ENCODE measurements around the gene RFFL.

Gene RFFL

DNA sequence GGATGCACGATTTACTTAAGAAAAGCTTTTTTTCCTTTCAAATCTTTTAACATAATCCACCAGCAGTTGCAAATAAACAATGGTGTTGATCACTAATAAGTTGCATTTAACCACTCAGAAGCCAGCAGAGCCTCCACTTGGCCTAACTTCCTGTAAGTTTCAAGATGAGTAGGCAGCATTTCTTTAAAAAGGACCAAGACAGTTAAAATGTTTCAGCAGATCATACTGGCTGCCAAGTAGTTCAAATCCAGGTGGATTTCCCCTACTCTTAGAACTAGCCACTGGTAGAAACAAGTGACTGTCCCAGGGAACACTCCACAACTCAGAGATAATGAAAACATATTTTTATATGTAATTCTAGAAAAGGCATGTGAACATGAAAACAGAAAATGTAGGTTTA is 17.0 kb upstream of the RFFL start:
- DNase-seq = no peak

DNA sequence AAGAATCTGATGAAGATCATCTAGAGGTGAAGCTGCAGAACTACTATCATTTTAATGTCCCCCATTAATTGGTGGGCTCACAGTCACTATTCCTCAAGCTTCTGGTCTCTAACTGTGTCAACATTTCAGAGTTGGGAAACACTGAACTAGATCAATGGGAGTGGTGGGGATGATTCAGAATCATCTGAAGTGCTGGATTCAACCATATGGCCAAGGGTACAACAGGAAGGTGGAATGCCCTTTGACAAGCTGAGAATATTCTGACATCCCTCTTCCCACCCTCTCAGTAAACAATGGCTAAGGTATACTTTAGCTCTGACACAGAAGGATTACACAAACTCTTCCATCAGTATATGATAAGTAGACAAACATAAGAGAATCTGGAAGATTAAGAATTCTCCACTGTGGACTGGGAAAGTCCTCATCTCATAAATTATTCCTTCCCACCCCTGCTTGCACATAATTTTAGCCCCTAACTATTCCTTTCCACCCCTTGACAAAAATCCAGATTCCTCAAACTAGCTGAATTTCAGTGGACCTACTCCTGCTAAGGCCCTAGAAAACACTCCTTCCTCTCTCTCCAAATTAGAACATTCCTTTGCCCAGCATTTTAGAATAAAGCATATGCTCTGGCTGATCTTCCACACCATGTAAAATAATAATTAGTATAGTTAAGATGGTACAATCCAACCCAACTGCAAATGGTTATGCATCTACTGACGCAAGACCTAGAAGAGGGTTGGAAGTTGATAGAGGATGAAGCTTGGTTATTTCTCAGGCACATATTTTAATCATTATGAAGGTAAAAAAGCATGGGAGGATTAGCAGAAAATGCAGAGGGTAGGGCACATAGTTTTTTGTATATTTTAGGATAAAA is 16.3 kb upstream of the RFFL start:
- DNase-seq = no peak

DNA sequence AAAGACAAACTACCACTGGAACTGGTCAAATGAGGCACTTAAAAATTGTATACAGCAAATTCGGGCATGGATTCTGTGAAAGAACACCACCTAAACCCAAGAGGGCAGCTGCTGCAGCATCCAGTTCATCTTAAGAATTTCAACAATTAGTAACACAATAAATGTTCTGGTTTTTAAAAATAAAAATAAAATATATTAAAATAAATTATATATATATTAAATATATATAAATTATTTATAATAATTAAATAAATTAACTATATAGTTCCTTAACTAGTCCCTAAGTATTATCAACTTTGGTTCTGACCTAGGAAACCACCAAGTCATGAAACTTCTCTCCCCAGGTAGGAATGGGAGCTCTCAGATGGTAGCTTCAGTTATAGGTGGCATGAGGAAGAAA is 13.4 kb upstream of the RFFL start:
- DNase-seq = no peak

DNA sequence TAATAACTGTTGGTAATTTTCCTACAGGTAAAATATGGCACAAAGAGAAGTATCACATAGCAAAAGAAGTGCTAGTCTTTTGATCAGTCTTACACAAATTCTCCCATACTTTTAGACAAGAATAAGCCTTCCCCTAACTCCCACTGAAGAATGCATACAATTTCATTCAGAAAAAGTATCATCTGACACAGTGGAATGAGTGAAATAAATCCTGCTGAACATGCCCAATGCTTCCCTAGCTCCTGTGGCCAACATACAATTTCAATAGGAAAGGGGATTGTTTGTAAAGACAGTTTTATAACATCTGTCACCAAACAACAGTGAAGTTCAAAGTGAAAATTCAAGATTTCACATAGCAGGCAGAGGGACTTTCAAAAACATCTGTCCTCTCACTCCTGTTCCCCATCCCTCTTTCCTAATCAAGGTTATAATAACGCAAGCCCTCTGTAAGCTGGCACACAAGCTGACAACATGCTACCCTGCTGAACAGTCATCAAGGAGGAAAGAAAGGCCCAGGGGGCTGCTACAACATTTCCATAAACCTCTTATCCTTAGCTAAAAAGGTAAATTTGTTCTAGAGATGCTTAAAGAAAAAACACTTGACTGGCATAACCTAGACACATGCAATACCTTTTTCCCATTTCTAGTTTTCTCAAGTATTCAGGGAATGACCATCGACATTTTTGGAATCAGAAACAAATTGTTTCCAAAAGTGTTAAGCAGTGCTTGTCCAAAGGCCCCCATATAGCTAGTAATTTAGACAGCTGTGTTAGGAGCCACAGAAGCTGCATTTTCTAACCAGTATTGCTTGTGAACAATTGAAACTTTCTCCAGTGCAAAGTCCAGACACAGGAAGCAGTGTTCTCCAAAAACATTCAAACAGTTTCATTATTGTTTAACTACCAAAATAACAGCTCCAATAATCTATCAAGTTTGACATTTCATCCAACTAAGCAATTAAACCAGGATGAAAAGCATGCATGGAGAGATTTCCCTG is 11.5 kb upstream of the RFFL start:
- DNase-seq = no peak

DNA sequence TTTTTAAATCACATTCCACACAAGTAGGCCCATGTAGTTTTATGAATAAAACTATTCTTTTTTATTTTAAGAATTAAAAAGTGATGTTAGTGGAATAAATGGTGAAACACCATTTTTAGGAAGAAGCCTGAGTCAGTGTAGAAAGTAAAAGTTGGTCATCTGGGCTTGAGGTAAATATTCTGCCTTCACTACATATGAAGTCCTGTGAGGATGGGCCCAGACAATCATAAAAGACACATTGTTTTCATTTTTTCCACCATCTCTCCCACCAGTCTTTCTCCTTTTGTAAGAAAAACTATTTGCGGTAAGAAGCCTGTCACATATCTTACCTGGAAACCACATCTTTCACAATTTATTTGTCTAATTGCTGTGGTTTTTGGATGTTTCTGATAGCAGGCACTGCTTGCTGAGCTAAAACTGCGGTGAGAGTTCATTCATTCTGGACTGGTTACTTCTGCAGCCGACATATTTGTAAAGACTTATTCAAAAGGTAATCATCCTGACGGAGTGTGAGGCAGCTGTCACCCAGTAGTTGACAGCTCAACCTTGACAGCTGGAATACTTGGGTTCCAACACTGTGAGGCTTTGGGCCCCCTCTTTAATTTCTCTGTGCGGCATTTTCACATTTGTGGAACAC is 10.6 kb upstream of the RFFL start:
- no peak for DNase-seq

DNA sequence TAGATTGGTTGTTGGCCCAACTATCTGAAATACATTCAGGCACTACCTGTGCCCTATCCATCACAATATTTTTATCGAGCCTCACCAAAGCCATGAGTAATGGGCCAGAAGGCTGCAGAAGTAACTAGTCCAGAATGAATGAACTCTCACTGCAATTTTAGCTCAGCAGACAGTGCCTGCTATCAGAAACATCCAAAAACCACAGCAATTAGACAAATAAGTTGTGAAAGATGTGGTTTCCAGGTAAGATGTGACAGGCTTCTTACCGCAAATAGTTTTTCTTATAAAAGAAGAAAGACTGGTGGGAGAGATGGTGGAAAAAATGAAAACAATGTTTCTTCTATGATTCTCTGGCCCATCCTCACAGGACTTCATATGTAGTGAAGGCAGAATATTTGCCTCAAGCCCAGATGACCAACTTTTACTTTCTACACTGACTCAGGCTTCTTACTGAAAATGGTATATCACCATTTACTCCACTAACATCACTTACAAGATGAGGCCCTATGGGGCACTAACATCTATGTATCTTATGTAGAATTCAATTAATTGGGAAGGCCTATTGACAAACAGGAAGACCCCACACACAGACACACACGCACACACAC is 9.8 kb upstream of the RFFL start:
- no peak for DNase-seq

DNA sequence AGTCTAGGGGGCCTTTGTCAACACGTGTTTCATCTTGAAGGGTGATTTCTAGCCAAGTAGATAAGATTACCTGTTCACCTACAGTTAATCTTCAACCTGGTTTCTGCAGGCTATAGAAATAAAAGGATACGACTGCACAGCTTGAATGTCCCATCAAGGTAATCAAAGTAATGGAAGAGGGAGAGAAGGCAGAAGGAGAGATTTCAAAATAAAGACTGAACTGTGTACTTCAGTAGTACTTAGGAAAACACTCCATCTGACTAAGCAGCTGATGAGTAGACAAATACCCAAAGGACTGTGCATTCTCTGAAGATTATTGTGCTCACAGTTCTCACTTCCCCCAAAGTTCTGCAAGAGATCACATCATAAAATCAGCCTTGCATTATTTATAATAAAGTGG is 5.8 kb upstream of the RFFL start:
- no peak for DNase-seq

DNA sequence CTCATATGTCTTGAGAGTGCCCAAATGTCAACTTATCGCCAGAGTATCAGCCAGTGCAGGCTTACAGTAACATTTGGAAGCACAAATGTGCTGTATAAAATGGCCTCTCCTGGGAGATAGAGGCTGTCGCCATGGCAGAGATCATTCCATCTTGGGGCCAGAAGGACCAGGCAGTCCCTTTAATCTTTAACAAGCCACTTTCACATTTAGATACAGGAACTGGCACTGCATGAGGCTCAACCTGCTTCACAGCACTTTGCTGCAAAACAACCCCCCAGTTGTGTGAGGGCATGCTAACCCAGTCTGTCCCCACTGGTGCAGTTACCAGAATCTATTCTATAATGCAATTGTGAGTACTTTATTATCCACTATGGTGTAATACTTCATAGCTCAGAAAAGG is 4.7 kb upstream of the RFFL start:
- DNase-seq = no peak

DNA sequence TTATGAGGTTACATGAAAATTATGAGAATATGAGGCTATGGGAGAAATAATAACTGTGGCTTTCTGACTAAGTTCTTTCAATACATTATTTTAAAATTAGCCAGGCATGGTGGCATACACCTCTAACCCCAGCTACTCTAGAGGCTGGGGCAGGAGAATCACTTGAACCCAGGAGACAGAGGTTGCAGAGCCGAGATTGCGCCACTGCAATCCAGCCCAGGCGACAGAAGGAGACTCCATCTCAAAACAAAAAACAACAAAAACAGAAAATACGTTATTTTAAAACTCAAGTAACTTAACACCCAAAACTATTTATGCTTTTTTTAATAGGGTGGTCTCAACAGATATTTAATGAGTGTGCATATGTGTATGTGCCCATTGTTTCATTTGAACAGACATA is 2.4 kb upstream of the RFFL start:
- no peak for DNase-seq

DNA sequence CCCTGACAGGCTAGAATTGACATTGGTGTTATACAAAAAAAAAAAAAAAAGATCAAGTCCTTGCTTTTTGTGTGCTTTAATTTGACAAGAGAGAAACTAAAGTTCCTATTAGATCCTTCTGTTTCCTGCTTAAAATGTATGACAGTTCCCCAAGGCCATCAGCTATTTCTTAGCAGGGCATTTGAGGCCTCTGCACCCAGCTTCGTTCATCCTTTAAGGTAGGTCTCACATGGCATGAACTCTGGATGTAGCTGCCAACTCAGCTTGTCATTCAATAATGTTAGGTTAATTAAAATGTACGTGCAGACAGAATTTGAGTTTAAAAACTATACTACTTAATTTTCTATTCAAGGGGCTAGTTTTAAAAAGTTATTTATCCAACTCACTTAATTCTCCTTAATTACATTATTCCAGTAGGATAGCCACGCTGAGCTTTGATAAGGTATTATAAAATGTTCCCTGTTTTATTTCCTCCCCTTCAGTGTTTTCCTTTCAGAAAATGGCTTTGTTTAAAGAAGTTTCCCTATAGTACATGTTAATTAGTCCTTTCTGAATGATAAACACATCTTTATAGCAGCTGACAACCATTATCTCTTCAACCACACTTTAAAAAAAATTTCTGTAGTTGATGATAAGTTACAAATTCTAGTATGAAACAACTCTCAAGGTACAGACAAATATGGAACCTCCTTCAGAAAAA is 1.2 kb upstream of the RFFL start:
- DNase-seq = no peak

DNA sequence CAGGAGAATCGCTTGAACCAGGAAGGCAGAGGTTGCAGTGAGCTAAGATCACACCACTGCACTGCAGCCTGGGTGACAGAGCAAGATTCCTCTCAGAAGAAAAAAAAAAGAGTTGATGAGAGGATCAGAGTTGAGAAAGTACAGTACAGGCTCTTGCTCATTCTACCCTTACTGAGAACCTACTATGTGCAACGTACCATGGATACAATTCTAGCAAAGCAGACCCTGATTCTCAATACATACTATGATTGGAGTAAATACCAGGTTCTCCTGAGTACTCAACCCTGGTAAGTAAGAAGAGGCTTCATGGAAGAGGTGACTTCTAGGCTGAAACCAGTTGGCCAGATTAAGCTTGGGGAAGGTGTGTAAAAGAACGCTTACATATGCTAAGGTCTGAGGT is 1.2 kb downstream of the RFFL start:
- DNase-seq = no peak

DNA sequence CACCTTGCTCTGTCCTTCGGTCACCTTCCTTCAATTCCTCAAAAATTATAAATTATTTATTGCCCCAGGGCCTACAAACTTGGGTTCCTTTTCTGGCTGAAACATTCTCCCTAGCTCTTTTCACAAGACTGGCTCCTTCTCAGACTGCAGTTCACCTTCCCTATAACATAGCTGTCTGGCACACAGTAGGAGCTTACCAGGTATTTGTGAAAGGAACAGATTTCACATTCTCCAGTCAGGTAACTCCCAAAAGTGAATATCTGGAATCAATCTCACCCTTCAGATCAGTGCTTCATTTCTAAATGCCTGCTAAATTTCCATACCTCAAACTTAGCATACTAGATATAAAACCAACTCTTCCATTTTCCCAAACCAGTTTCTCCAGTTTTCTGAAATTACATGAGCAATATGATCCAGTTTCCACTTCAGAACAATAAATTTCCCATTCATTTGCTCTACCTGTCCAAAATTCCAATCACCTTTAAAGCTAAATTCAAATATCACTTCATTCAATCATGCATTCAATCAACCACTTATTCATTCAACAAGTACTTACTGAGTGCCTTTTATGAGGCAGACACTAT is 6.1 kb downstream of the RFFL start:
- no peak for DNase-seq

DNA sequence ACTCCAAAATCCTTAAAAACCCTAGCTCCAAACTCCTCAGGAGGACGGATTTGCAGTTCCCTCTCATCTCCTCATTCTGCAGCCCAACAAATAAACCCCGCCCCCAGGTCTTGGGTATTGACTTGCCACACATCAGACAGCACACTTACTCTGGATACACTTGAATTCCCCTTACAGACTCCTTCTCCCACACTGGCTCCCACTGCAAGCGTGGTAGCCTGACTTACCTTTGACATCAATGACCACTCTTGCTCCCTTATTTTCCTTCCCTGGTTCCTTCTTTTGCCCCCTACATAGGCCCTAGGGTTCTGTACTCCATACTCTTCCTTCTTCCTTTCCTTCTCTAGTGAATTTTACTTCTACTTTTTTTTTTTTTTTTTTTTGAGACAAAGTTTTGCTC is 7.5 kb downstream of the RFFL start:
- DNase-seq = no peak

DNA sequence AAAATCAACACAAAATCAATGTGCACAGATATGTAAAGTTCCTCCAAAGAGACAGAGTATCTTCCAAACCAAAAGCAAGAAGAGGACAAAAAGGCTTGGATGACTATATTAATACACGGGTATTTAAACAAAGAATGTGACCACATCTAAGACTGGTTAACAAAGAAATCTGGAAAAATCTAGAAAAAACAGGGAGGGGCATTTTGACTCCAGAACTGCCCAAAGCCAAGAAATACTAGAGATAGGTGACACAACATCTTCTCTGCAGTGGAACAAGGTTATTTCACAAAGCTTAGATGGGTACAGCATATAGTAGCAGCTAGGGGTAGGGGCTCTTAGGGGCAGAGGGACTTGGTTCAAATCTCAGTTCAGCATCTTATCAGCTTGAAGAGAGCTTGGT is 10.3 kb downstream of the RFFL start:
- no peak for DNase-seq

DNA sequence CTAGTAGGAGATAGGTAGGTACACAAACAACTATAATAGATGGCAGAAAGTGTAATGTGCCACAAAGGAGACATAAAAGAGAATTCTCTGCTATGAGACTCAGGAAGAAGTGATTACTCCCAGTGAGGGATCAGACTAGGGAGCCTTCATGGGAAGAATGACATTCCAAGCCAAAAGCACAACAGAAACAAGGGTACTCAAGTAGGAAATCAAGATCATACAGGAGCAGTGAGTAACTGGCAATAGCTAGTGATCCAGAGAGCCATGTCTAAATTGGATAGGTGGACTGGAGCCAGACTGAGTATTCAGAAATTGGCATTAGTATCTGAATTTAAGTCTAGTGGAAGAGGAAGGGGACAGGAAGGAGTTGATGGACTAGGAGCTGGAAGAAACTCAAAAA is 10.7 kb downstream of the RFFL start:
- no peak for DNase-seq

DNA sequence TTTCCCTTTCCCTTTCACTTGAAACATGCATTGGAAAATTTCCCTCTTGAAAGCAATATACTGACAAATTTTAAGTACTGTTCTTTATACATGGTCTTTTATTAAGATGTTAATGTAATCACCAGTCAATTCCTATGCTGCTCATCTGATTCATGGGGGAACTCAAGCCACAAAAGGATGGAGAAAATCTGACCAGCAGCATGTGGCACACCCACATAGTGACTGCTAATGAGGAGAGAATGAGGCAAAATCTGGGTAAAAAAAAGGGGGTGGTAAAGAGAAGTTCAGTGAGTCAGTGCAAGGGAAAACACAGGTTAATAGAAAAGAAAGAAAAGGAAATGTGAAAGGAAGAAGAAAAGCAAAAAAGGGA is 11.3 kb downstream of the RFFL start:
- DNase-seq = no peak

DNA sequence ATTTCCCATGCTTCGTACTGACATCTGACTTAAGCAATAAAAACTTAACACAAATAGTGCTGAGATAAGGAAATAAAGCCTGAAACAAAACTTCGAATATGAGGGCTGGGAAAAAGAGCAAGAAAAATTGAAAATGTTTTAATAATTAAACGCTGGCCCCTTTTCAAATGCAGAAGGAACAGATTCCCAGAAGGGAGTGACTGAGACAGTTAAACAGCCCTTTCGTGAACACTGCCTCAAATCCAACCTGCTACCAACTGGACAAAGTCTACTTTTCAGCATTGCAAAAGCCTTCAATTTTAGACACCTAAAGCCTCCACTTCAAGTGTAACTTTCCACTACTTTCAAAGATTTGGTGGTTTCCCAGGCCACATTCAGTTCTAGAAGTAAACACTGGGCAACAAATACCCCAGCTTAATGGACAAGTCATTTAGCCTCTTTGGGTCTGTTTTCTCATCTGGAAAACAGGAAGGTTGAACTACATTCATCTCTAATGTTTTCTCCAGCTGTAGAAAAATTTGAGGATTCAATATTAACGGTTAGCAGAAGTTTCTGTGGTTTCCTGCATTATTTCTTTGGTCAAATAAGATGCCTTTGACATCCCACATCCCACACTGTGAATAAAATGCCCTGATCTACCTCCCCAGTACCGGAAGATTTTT is 11.8 kb downstream of the RFFL start:
- no peak for DNase-seq

DNA sequence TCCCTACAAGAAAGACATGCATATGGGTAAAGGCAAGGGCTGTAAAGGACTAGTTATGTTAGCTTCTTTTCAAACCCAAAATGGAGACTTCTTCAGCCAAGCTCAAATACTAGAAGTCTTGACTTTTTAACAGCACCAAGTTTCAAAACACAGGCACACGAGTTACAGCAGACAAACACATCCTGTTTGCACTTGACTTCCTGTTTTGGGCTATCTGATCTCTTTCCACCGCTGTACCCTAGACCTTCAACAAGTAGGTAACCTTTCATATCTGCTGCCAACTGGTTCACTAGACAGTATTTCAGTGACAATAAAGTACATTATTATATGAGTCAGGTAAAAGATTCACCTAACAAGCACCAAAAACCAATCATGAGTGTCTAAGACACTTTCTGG is 12.3 kb downstream of the RFFL start:
- no peak for DNase-seq

DNA sequence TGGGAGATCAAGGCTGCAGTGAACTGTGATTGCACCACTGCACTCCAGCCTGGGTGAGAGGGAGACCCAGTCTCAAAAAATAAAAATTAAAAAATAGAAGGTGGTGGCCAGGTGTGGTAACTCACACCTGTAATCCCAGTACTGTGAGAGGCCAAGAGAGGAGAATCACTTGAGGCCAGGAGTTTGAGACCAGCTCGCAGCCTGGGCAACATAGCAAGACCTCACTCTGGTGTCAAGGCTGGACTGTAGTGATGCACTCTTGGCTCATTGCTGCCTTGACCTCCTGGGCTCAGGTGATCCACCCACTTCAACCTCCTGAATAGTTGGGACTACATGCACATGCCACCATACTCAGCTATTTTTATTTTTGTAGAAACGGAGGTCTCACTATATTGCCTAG is 13.3 kb downstream of the RFFL start:
- DNase-seq = no peak

DNA sequence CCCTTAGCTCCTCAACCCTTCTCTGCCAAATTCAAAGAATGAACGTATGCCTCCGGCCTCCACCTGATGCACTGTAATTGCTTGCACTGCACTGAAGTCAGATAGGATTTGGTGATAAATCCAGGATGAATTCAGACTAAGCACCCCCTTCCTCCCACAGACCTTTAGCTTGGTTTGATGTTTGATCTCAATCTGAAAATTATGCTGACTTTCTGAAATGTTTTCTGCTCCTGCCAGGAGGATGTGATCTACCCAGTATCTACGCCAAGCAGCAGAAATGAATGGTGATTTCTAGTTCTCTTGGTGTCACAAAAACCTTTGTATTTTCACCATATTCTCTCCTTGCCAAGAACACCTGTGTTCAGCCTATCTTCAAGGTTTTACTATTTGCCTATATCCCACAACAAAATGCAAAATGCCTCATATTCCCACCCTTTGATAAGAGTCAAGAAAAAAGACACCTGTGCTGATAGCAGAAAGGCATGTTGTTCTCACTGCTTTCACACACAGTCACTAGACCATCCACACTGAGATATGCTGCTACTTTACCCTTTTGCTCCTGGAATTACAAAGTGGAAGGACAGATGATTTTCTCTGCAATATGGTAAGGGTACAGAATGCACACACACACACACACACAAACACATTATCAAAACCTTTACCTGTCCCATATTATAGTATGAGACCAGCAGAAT is 14.7 kb downstream of the RFFL start:
- no peak for DNase-seq

DNA sequence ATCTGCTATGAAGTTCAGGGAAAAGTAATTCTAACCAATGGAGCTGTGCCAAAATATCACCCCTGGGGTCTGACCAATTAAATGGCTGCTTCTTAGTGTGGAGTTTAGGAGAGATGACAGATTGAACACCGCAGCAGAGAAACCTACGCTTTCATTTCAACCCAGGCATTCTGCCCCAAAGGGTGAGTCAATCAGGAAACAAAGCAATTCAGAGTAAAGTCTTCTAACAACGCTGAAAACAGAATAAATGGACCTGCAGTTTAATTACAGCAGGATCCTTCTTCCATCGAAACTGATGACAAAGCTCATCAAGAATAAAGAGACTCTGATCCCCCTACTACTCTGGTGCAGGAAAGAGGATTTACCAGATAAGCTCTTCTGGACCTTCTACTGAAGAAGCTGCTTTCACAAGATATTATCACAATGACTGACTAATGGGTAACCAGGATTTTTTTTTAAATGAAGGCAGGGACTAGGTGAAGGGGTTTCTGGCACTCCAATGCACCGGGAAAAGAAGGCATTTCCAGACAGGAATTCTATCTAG is 16.7 kb downstream of the RFFL start:
- peak; percentile 82 for DNase-seq

All from activated effector memory CD4-positive, alpha-beta T cell treated with anti-CD3 and anti-CD28 coated beads, Interleukin-2, amount 50 U/mL, for 16 hours (primary cell).